ENCODE results near the gene OGDHL. TPM values are rescaled to one million over a fixed set of nuclear protein-coding genes. Genes with fewer than 3 reads are reported as not detected.
A peak's percentile ranks its signal among the peaks of the same experiment; 100 is the strongest.
"Not testable (repeated sequence)": the region's sequence is repeated elsewhere in the genome, so short reads cannot be mapped to it uniquely, and the experiment has no call there.

Gene OGDHL
- total RNA-seq, 1 experiment from 2014 or later: 4.1 TPM

DNA sequence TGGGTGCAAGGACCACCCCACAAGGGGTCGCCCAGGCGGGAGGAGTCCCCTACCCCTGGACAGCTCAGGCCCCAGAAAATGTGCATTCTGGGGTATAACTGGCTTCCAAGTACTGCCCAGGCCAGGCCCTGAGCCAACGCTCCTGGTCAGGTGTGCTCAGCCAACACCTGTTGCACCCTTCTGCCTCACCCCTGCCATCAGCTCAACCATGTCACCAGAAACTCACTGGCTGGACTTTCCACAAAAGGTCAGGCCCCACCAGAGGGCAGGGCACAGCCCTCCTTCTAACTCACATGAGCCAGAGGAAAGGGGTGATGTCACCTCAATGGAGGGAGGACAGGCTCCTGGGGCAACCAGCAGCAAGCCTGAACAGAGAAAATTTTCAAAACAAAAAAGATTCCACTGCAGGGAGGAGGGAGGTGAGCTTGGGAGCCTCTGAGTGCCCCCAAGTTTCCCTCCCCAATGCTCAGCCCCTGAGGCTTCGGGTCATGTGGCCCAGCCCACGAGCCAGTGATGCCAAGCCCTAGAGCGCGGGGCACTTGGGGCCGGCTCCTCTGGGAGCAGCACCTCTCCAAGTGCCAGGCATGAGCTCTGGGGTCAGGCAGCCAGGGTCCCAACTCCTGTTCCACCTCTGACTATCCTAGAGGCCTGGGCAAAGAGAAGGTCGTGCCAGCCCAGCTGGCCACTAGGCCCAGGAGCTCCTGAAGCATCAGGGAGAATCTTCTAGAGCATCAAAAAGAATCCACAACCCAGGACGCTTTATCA is 2.2 kb downstream of the OGDHL start:
- peak; percentile 21 for DNase-seq (ENCODE audit: low read depth)
- in situ Hi-C loops (cut with HindIII; ENCODE audit: low pct_unique_long_range_greater_than_20kb, low sequenced_read_pairs): no loop called here

DNA sequence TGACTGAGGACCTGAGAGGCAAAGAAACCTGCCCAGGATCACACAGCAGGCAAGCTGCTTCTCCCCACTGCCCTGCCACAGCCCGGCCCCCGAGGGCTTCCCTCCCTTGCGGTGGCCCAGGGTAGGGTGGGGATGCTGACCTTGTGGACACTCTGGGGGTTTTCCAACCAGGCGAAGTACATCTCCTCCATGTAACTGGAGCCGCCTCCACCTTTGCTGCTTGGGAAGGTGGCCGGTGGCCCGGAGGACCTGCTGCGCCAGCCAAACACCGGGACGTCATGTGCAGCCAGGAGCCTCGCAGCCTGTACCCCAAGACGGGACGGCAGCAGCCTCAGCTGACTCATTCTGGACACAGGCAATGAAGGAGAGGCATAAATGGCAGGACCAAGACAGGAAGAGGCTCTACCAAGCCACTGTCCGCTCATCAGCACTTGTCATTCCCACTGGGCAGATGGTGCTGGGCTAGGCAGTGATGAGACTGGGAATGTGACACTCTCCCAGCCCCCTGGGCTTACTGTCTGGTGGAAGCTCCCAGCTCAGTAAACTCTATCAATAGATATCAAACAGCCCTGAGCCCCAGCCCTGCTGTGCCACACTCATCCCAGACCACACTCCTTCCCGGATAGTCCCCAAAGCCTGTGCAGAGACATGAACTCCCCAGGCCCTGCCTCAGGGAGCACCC is 3.7 kb downstream of the OGDHL start:
- no peak for DNase-seq (ENCODE audit: low read depth)
- in situ Hi-C loops (cut with HindIII; ENCODE audit: low pct_unique_long_range_greater_than_20kb, low sequenced_read_pairs): no loop called here

DNA sequence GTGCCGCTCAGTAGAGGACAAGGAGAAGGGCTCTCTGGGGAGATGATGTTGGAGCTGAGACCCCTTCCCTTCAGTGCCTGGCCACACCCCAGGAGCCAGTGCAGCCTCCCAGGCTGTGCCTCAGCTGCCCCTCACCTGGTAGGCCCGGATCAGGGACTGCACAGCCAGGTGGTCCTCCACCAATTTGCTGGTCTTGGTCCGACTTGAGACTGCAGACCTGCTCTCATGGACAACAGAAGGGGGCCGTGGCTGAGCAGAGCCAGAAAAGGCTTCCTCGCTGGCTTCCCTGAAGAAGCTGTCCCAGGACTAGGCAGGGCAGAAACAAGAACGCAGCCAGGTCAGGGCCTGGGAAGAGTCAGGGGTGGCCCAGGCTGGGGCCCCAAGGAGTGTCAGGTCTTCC is 5.5 kb downstream of the OGDHL start:
- in situ Hi-C loops (cut with HindIII; ENCODE audit: low pct_unique_long_range_greater_than_20kb, low sequenced_read_pairs): no loop called here
- DNase-seq (ENCODE audit: low read depth): no peak

DNA sequence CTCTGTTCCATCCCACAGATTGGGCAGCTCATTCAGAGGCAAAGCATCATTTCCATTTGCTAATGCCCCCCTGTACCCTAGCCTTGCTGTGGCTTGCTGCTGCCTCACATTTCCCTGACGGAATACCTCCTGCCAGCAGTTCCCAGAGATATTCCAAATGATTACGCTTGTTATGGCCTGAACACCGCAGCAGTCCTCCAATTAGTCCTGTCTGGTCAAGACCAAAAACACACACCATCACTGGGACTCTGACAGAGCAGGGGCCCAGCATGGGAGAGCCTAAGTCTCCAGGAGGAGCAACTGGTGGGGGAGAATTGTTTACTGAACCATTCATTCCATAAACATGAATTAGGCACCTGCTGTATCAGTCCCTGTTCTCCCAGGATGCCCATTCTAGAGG is 6.1 kb downstream of the OGDHL start:
- no peak for DNase-seq (ENCODE audit: low read depth)
- in situ Hi-C loops (cut with HindIII; ENCODE audit: low pct_unique_long_range_greater_than_20kb, low sequenced_read_pairs): no loop called here

DNA sequence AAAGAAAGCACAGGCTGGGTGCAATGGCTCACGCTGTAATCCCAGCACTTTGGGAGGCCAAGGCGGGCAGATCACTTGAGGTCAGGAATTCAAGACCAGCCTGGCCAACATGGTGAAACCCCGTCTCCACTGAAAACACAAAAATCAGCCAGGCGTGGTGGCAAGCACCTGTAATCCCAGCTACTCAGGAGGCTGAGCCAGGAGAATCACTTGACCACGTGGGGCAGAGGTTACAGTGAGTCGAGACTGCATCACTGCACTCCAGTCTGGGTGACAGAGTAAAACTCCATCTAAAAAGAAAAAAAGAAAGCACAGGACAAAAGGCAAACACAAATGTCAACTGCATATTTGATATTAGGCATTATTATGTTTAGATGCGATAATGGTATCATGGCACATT is 7.2 kb downstream of the OGDHL start:
- DNase-seq (ENCODE audit: low read depth): peak; percentile 14
- in situ Hi-C loops (cut with HindIII; ENCODE audit: low pct_unique_long_range_greater_than_20kb, low sequenced_read_pairs): not testable (repeated sequence)

DNA sequence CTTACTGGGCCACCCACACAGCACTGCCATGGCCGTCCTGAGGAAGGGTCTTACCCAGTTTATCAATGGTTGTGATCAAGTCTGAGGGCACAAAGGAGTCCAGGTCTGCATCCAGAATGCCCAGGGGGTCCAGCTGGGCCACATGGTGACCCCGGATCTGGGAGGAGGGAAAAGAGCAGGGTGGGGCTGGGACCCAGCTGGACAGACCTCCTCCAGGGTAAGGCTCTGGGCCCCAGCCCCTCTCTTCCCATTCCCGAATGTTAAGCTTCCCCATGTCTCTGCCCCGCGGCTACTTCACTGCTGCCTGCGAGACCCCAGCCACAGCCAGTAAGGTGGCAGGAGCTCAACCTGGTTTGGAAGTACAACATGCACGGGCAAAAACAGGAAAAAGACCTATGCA is 9.5 kb downstream of the OGDHL start:
- no peak for DNase-seq (ENCODE audit: low read depth)
- in situ Hi-C loops (cut with HindIII; ENCODE audit: low pct_unique_long_range_greater_than_20kb, low sequenced_read_pairs): no loop called here

DNA sequence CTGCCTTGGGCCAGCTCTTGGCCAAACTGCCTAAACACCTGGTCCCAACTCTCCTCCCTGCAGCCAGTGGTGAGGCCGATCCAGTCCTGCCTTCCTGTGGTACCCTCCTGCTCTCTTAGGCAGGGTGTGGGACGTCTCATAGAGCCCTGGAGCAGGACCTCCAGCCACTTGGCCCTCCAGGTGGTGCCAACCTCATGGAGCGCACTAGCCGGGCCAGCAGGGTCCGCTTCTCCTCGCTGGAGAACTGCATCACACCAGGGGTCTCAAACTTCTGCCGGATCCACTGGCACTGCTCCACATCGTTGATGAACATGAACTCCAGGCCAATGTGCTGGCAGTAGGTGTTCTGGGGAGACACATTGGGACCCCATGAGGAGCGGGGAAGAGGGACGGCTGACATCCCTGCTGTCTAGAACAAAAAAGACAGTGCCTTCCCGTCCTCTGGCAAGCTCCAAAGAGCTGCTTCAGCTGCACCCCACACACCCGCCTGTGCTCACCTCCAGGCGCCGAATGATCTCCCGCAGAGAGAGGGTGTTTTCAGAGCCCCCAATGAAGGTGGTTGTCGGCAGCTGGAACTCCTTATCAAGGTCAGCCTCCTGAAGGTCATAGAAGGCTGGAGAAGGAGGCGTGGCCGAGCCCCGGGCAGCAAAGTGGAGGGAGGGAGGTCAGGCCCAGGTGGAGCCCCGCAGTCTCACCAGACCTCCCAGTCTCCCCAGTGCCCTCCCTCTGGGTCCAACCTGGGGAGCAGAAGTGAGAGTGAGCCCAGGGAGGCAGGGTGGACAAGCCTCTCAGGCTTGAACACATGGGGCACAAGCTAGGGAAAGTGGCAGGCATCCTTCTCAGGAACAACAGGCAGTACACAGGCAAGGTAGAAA is 10.2 kb downstream of the OGDHL start:
- in situ Hi-C loops (cut with HindIII; ENCODE audit: low pct_unique_long_range_greater_than_20kb, low sequenced_read_pairs): no loop called here
- no peak for DNase-seq (ENCODE audit: low read depth)

DNA sequence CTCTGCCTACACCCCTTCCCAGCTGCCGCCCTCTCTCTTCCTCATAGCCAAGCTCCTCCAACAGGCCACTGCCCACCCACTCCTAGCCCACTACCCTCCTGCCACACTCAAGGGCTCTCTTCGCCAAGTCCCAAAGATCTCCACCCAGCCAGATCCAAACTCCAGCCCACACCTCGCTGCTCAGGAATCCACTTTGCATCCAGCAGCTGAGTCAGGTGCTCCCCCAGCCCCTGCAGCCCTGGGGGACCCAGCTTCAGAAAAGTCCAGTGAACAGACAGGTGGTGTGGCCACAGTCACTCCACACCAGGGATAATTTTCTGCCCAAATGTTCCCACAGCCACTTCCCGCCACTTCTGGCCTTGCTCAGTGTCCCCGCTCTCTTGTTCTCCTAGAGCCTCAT is 10.9 kb downstream of the OGDHL start:
- DNase-seq (ENCODE audit: low read depth): no peak
- in situ Hi-C loops (cut with HindIII; ENCODE audit: low pct_unique_long_range_greater_than_20kb, low sequenced_read_pairs): no loop called here

DNA sequence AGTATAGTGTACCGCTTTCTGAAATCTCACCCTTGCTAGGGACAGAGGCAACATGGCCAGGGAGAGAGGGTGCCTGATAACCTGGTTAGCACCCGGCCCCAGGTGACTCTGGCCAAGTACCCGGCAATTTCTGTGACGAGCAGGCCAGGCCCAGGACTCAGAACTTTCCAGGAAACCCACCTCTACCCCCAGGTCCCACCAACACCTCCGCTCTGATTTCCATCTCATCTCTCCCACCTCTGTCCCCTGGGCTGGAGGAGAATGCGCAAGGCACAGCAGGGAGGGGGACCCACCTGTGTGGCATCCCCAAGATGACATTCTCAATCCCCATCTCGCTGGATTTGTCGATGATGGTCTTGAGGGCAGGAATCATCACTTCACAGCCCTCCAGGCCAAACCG is 11.6 kb downstream of the OGDHL start:
- in situ Hi-C loops (cut with HindIII; ENCODE audit: low pct_unique_long_range_greater_than_20kb, low sequenced_read_pairs): no loop called here
- DNase-seq (ENCODE audit: low read depth): no peak

DNA sequence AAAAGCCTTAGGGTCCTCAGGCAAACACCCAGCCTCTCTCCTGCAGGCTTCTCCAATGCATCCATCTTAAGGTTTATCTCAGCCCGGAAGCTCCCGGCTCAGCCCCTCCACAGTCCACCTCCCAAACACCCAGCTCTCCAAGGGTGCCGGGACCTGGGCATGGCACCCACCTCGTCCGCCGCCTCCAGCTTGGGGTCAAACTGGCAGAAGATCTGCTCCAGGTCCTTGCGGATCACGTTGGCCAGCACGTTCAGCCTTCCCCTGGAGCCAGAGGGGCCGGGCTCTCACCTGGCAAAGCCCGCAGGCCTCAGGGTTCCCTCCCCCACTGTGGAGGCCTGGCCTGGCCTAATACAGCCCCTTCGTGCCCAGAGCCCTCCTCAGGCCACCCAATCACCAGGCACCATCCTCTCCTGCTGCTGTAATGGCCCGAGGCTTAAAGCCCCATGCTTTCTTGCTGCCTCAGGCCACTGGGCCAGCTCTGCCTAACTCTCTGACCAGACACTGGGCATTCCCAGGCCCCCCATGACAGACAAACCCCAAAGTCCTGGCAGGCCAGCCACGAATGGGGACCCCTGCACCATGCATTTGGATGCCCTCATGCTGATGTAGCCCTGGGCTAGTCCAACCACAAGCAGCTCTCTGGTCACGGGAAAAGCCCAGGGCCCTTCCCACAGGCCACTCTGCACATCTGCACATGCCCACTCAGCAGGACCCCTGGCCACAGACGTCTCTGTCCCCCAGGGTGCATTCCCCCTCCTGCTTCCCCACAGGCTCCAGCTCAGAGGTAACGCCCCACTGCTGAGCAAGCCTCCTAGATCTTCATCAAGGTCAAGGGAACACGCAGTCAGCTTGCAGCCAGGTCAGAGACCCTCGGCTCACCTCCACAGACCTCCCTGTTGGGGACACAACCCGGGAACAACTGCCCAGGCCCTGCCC is 12.3 kb downstream of the OGDHL start:
- no peak for DNase-seq (ENCODE audit: low read depth)
- in situ Hi-C loops (cut with HindIII; ENCODE audit: low pct_unique_long_range_greater_than_20kb, low sequenced_read_pairs): no loop called here

DNA sequence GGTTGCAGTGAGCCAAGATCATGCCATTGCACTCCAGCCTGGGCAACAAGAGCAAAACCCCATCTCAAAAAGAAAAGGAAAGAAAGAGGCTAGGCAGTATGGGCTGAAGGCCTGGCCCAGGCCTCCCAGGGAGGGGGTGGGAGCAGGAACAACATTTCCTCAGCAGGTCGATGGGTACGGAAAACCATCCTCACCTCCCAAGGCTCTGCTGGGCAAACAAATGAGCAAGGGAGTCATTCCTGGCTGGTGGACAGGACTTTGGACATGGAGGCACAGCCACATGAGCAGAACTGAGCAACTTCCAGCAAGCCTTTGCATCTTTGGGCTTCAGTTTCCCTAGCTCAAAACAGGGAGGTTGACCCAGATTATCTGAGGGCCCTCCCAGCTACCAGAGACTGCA is 13.0 kb downstream of the OGDHL start:
- in situ Hi-C loops (cut with HindIII; ENCODE audit: low pct_unique_long_range_greater_than_20kb, low sequenced_read_pairs): no loop called here
- no peak for DNase-seq (ENCODE audit: low read depth)

DNA sequence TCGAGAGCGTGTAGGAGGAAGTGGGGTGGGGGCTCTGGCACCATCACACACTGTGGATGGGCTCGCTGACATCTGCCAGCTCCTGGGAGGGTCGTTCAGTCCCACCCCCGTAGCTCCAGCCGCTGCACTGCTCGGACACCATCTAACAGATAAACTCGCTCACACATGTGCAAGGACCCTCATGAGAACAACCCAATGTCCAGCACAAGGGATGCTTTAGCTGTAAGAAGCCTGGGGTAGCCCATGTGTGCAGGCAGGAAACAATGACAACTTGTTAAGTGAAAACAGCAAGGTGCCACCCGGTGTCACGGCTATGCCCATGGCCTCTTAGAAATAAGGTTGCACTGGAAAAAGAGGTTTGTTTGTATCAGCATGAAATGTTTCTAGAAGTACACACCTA is 14.1 kb downstream of the OGDHL start:
- in situ Hi-C loops (cut with HindIII; ENCODE audit: low pct_unique_long_range_greater_than_20kb, low sequenced_read_pairs): no loop called here
- no peak for DNase-seq (ENCODE audit: low read depth)

DNA sequence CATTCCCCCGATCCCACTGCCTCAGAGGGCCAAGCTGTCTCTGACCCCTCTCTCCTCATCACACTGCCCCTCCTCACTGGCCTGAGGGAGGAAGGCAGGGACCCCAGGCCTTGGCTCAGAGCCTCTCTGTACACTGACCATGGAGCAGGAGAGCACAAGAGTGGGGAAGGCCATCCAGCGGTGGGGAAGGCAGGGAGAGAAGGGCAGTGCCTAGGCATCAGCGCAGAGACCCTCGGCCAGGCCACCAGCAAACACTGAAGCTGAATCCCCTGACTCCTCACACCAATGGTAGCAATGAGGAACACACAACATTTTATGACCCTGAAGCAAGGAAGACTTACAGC is 14.8 kb downstream of the OGDHL start:
- in situ Hi-C loops (cut with HindIII; ENCODE audit: low pct_unique_long_range_greater_than_20kb, low sequenced_read_pairs): no loop called here
- no peak for DNase-seq (ENCODE audit: low read depth)

DNA sequence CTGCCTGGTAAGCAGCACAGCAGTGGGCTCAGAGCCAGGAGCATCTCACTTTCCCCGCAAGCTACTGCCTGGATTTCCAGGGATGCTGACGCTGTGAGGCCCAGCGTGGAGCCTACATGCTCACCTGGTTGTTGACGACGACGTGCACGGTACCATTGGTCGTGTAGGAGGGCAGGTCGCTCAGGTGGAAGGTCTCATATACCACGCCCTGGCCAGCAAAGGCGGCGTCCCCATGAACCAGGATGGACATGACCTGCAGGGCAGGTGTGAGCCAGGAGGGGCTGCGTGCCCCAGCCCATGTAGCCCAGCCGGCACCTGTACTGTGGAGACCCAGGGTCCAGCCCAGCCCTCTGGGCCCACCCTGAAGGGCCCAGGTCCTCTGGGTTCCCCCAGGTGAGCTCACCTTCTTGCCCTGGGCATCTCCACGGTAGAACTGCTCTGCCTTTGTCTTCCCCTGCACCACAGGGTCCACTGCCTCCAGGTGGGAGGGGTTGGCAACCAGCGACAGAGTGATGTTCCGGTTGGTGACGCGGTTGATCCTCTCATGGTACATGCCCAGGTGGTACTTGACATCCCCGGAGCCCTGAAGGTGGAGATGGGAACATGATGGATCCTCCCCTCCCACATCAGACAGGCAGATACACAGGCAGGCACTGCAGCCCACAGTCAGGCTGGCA is 15.4 kb downstream of the OGDHL start:
- in situ Hi-C loops (cut with HindIII; ENCODE audit: low pct_unique_long_range_greater_than_20kb, low sequenced_read_pairs): no loop called here

DNA sequence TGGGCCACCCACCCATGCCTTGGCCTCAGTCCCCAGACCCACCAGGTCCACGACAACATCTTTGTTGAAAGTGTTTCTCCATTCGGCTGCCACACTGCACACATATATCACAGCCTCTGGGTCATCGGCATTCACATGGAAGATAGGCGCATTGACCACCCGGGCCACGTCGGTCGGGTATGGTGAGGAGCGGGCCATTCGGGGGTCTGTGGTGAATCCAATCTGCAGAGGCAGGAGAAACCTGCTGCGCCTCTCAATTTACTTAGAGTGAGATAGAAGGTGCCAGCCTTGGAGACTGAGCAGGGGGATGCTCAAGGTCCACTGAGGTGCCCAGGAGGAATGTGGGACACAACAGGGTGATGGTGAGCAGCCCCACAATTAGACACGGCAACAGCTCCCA is 16.4 kb downstream of the OGDHL start:
- in situ Hi-C loops (cut with HindIII; ENCODE audit: low pct_unique_long_range_greater_than_20kb, low sequenced_read_pairs): no loop called here

More for the DNA sequence above, 15.4 kb downstream of the OGDHL start:
- no peak for DNase-seq (ENCODE audit: low read depth)

DNA sequence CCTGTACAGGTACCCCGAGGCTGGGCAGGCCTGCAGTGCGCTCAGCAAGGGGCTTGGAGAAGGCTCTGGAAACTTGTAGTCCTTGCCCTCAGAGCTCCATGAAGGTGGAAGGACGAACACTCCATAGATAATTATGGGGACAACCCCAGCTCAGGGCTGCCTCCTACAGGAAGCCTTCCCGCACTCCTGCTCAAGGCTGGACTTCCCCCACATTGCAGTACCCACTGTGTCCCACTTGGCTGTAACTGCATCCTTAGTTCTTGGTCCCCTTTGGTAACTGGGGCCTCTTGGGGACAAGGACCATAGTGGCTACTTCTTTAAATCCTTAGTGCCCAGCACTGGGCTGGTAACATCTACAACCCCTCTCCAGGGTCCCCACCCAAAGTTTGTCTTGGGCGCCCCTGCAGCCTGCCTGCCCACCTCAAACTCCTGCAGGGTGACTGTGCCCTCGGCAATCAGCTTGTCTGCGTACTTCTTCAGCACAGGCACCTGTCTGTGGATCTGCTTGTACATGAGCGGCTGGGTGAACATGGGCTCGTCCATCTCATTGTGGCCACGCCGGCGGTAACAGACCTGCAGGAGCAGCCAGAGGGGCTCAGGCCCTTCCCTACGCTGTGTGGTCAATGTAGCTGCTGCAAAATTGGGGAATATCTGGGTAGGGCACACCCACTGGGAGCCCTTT is 17.1 kb downstream of the OGDHL start:
- no peak for DNase-seq (ENCODE audit: low read depth)
- in situ Hi-C loops (cut with HindIII; ENCODE audit: low pct_unique_long_range_greater_than_20kb, low sequenced_read_pairs): no loop called here

More for the DNA sequence above, 16.4 kb downstream of the OGDHL start:
- DNase-seq (ENCODE audit: low read depth): no peak

DNA sequence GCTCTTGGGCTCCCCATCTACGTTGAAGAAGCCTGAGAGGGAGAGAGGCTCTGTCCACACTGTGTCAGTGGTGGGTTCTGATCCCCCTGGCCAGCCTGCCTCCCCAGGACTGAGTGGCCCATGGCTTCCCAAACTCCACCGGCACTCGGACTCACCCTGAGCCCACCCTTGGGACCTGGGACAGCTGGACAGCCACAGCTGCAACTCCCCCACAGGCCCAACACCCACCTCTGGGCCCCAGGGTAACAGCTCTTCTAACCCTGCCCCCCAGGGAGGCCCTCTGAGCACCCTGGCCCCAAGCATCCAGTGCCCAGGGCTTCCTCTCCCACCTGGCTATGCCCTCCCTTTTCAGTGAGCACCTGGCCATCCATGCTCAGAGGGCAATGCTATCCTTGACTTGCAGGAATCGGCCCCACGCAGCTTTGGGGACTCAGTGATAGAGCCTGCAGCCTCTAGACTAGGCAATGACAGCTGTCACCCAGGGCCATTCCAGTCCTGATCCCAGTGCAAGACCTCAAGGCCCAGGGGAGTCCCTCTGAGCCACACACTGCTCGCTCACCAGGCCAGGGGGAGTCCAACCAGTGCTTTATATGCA is 17.9 kb downstream of the OGDHL start:
- in situ Hi-C loops (cut with HindIII; ENCODE audit: low pct_unique_long_range_greater_than_20kb, low sequenced_read_pairs): no loop called here
- no peak for DNase-seq (ENCODE audit: low read depth)

All from Caki2 (cell line).